Neuronal stem cell (in vitro differentiated cells): Measurements from ENCODE around the gene IFT122.
"Not testable (repeated sequence)": the region's sequence is repeated elsewhere in the genome, so short reads cannot be mapped to it uniquely, and the experiment has no call there.

Experiments used
- DNase-seq: peaks from one replicate; pipeline ENCODE4 v3.0.0-alpha.2; 2013; ENCODE audit warnings: low spot score
- H2AFZ ChIP-seq: one replicate; pipeline ENCODE4 v1.6.1; 2013; ENCODE audit warnings: mild to moderate bottlenecking, low read length, inconsistent platforms
- H2AK5ac ChIP-seq: 2 replicates; pipeline ENCODE4 v1.6.1; 2013; ENCODE audit warnings: low read depth, mild to moderate bottlenecking, inconsistent platforms, low read length, moderate library complexity, mixed read lengths
- H2BK120ac ChIP-seq: 2 replicates; pipeline ENCODE4 v1.6.1; 2013; ENCODE audit warnings: low read depth, mild to moderate bottlenecking, inconsistent platforms, low read length, moderate library complexity, mixed read lengths
- H2BK12ac ChIP-seq: one replicate; pipeline ENCODE4 v1.6.1; 2013; ENCODE audit warnings: low read length, inconsistent platforms
- H2BK15ac ChIP-seq: 2 replicates; pipeline ENCODE4 v1.6.1; 2013; ENCODE audit warnings: mild to moderate bottlenecking, low read length, inconsistent platforms, mixed read lengths
- H2BK5ac ChIP-seq: one replicate; pipeline ENCODE4 v1.6.1; 2013; ENCODE audit warnings: inconsistent platforms, mild to moderate bottlenecking, low read length, moderate library complexity
- H3K14ac ChIP-seq: one replicate; pipeline ENCODE4 v1.6.1; 2013; ENCODE audit warnings: low read length, inconsistent platforms
- H3K18ac ChIP-seq: 2 replicates; pipeline ENCODE4 v1.6.1; 2013; ENCODE audit warnings: low read length, inconsistent platforms
- H3K23ac ChIP-seq: 2 replicates; pipeline ENCODE4 v1.6.1; 2013; ENCODE audit warnings: low read depth, mild to moderate bottlenecking, mixed read lengths, low read length, inconsistent platforms; ENCODE audit not compliant: poor library complexity
- H3K27ac ChIP-seq: replicated peaks from 3 replicates; pipeline ENCODE4 v1.5.1; 2013; ENCODE audit warnings: low read length, inconsistent platforms
- H3K27me3 ChIP-seq, 3 experiments: 2 replicates each; pipeline ENCODE4 v1.6.1; 2013; ENCODE audit warnings: low read length in 3 of 3, mild to moderate bottlenecking in 2 of 3, inconsistent platforms in 1 of 3, low read depth in 1 of 3, mixed read lengths in 1 of 3, moderate library complexity in 1 of 3; ENCODE audit not compliant: control insufficient read depth in 3 of 3, insufficient read depth in 3 of 3
- H3K36me3 ChIP-seq, 2 donors: replicated peaks in 1 of 2; 2 replicates each; pipeline ENCODE4 v1.6.1; 2013; ENCODE audit warnings: low read length in 2 of 2; ENCODE audit not compliant: control insufficient read depth in 2 of 2, insufficient read depth in 2 of 2
- H3K4ac ChIP-seq: 2 replicates; pipeline ENCODE4 v1.6.1; 2013; ENCODE audit warnings: inconsistent platforms, mild to moderate bottlenecking, low read length, moderate library complexity
- H3K4me1 ChIP-seq, 2 donors: 1 replicate in 1 of 2; 2 replicates in 1 of 2; pipeline ENCODE4 v1.6.1; 2013; ENCODE audit warnings: low read length in 2 of 2, low read depth in 1 of 2; ENCODE audit not compliant: control insufficient read depth in 2 of 2, insufficient read depth in 1 of 2
- H3K4me2 ChIP-seq: one replicate; pipeline ENCODE4 v1.6.1; 2013; ENCODE audit warnings: mild to moderate bottlenecking, low read length, inconsistent platforms; ENCODE audit not compliant: insufficient read depth, poor library complexity, severe bottlenecking
- H3K4me3 ChIP-seq, 2 donors: 2 replicates each; pipeline ENCODE4 v1.5.1; 2013; ENCODE audit warnings: low read length in 2 of 2, mild to moderate bottlenecking in 2 of 2, inconsistent platforms in 1 of 2, moderate library complexity in 1 of 2
- H3K79me1 ChIP-seq: one replicate; pipeline ENCODE4 v1.6.1; 2013; ENCODE audit warnings: low read depth, mild to moderate bottlenecking, inconsistent platforms, low read length, moderate library complexity
- H3K9ac ChIP-seq: one replicate; pipeline ENCODE4 v1.6.1; 2013; ENCODE audit warnings: mild to moderate bottlenecking, low read depth, low read length, inconsistent platforms; ENCODE audit not compliant: poor library complexity
- H3K9me3 ChIP-seq, 2 donors: replicated peaks in 1 of 2; 2 replicates each; pipeline versions ENCODE3 to v1.6.1; 2013; ENCODE audit warnings: low read length in 2 of 2, mild to moderate bottlenecking in 2 of 2, inconsistent platforms in 1 of 2, low read depth in 1 of 2, mixed read lengths in 1 of 2, moderate library complexity in 1 of 2; ENCODE audit not compliant: control insufficient read depth in 2 of 2, insufficient read depth in 1 of 2
- H4K8ac ChIP-seq: one replicate; pipeline ENCODE4 v1.6.1; 2013; ENCODE audit warnings: low read depth, mild to moderate bottlenecking, inconsistent platforms, low read length, moderate library complexity
- H4K91ac ChIP-seq: one replicate; pipeline ENCODE4 v1.6.1; 2013; ENCODE audit warnings: low read length, low read depth, mild to moderate bottlenecking, inconsistent platforms; ENCODE audit not compliant: poor library complexity
- WGBS, 2 donors: extraction: QIAGEN DNeasy Blood & Tissue Kit; methylation state at CpG; one replicate each; pipeline ENCODE4 v1.1.7; 2013; ENCODE audit warnings: missing lambda C conversion rate in 2 of 2, mixed read lengths in 1 of 2; ENCODE audit not compliant: insufficient read length in 2 of 2, insufficient replicate concordance in 1 of 2; ENCODE audit errors: extremely low coverage in 2 of 2; 5-methylcytosine and 5-hydroxymethylcytosine counted together

IFT122 gene

GRCh38 chr3:129475863-129476262, 35.8 kb downstream of the IFT122 start:
- Histone ChIP-seq H3K27me3 (no peaks in the 10 kb centered on the region), H3K4me2 (no peak overlapping the region), H2BK12ac (no peak overlapping the region), H2BK120ac (no peak overlapping the region), H3K4me3 (no peak overlapping the region), H3K79me1 (peaks cover 1% of the 10 kb centered on the region), H3K14ac (no peak overlapping the region), H2BK5ac (no peak overlapping the region), H3K4me1 (peaks cover 0 to 8% of the 10 kb centered on the region in 2 donors), H4K91ac (no peak overlapping the region), H3K36me3 (peaks cover 25 to 84% of the 10 kb centered on the region in 2 donors), H3K27ac (no peak overlapping the region), H3K18ac (no peak overlapping the region), H2AK5ac (no peak overlapping the region), H2AFZ (no peak overlapping the region), H3K23ac (no peak overlapping the region), H3K9ac (no peak overlapping the region), H2BK15ac (no peak overlapping the region), H4K8ac (no peak overlapping the region), H3K9me3 (no peaks in the 10 kb centered on the region), H3K4ac (no peak overlapping the region)
- DNase-seq = no peak
- WGBS, 2 donors = no CpG with 5 or more reads among the region's 3 CpGs

GRCh38 chr3:129476586-129476985, 36.6 kb downstream of the IFT122 start:
- H3K14ac ChIP-seq = no peak overlapping the region

GRCh38 chr3:129481225-129481765, 41.3 kb downstream of the IFT122 start:
- Histone ChIP-seq H3K36me3 (peaks cover 24 to 89% of the 10 kb centered on the region in 2 donors), H3K4me1 (peaks cover 3 to 10% of the 10 kb centered on the region in 2 donors)
- not testable (repeated sequence) for H3K27ac ChIP-seq, DNase-seq, H2AK5ac ChIP-seq, H3K4me3 ChIP-seq, H2BK120ac ChIP-seq, H3K4me2 ChIP-seq, H3K23ac ChIP-seq, H4K8ac ChIP-seq, H3K4ac ChIP-seq, H4K91ac ChIP-seq, H3K79me1 ChIP-seq, H2BK15ac ChIP-seq, H2BK12ac ChIP-seq, H3K18ac ChIP-seq, H3K27me3 ChIP-seq, H3K9me3 ChIP-seq, H3K14ac ChIP-seq, H2BK5ac ChIP-seq, H2AFZ ChIP-seq, H3K9ac ChIP-seq
- WGBS, 2 donors = no CpG with 5 or more reads among the region's 11 CpGs

More at GRCh38 chr3:129476586-129476985, 36.6 kb downstream of the IFT122 start:
- no peak overlapping the region for H3K4me2 ChIP-seq
- H3K9ac ChIP-seq = no peak overlapping the region
- H2BK5ac ChIP-seq = no peak overlapping the region
- H3K79me1 ChIP-seq = peaks cover 1% of the 10 kb centered on the region
- no peak overlapping the region for H2AFZ ChIP-seq
- no peak overlapping the region for H3K4me3 ChIP-seq
- H3K23ac ChIP-seq = no peak overlapping the region
- no peak overlapping the region for H2BK120ac ChIP-seq
- no peak overlapping the region for H2BK15ac ChIP-seq
- peaks cover 25 to 83% of the 10 kb centered on the region in 2 donors for H3K36me3 ChIP-seq
- no peak overlapping the region for H3K4ac ChIP-seq
- H3K4me1 ChIP-seq = peaks cover 0 to 3% of the 10 kb centered on the region in 2 donors
- no peak overlapping the region for H4K8ac ChIP-seq
- H3K18ac ChIP-seq = no peak overlapping the region
- no peak overlapping the region for H2BK12ac ChIP-seq
- H3K27ac ChIP-seq = no peak overlapping the region
- DNase-seq = no peak
- H3K27me3 ChIP-seq = no peaks in the 10 kb centered on the region
- no peak overlapping the region for H4K91ac ChIP-seq
- no CpG with 5 or more reads among the region's 6 CpGs for WGBS, 2 donors
- H3K9me3 ChIP-seq = no peaks in the 10 kb centered on the region
- no peak overlapping the region for H2AK5ac ChIP-seq

GRCh38 chr3:129481766-129482332, 41.8 kb downstream of the IFT122 start:
- H3K14ac ChIP-seq = no peak overlapping the region
- no peak overlapping the region for H4K8ac ChIP-seq
- no peak overlapping the region for H3K4ac ChIP-seq
- H3K18ac ChIP-seq = no peak overlapping the region
- peaks cover 21 to 89% of the 10 kb centered on the region in 2 donors for H3K36me3 ChIP-seq
- H3K4me2 ChIP-seq = no peak overlapping the region
- H2AFZ ChIP-seq = no peak overlapping the region
- no peak for DNase-seq
- H3K79me1 ChIP-seq = no peaks in the 10 kb centered on the region
- H3K9me3 ChIP-seq = no peaks in the 10 kb centered on the region
- H4K91ac ChIP-seq = peak overlapping the region; percentile 38
- H2BK15ac ChIP-seq = no peak overlapping the region
- H2BK120ac ChIP-seq = no peak overlapping the region
- no peak overlapping the region for H3K23ac ChIP-seq
- H2BK12ac ChIP-seq = no peak overlapping the region
- no peak overlapping the region for H3K27ac ChIP-seq
- H2AK5ac ChIP-seq = no peak overlapping the region
- no peaks in the 10 kb centered on the region for H3K27me3 ChIP-seq
- no peak overlapping the region for H2BK5ac ChIP-seq
- peaks cover 9 to 14% of the 10 kb centered on the region in 2 donors for H3K4me1 ChIP-seq
- no peak overlapping the region for H3K9ac ChIP-seq
- no CpG with 5 or more reads among the region's 12 CpGs for WGBS, 2 donors
- H3K4me3 ChIP-seq = no peak overlapping the region
